Stomach (tissue), 4 donors: ENCODE measurements around the gene HS2ST1.

Experiments used
- CTCF ChIP-seq, 7 experiments: fragments of 450-650 bp in 4 of 7; fragments of 200-600 bp in 3 of 7; sonication (generic) in 3 of 7; IDR thresholded peaks; one replicate each; pipeline ENCODE4 v1.5.1; 2016 to 2019; ENCODE audit warnings: antibody characterized with exemption in 7 of 7, control low read depth in 2 of 7, mild to moderate bottlenecking in 1 of 7
- POLR2A ChIP-seq, 4 donors: fragments of 450-650 bp; IDR thresholded peaks; one replicate each; pipeline ENCODE4 v1.6.1; 2016; ENCODE audit warnings: antibody characterized with exemption in 4 of 4, control low read depth in 2 of 4, mild to moderate bottlenecking in 1 of 4, moderate library complexity in 1 of 4

GRCh38 chr1:86939406-86939805, 25.0 kb downstream of the HS2ST1 start:
- TF ChIP-seq POLR2A (IDR thresholded peaks at IDR 0.05): no peak
- TF ChIP-seq CTCF (IDR thresholded peaks at IDR 0.05): no peak
